Lower leg skin (tissue), 4 donors: Measurements from ENCODE around the gene SH3BGR. TPM values are rescaled to one million over a fixed set of nuclear protein-coding genes. Genes with fewer than 3 reads are reported as not detected.

Source experiments
- DNase-seq, 2 donors: peaks; one replicate each; pipeline ENCODE4 v3.0.0-alpha.2; 2019; ENCODE audit warnings: low spot score in 2 of 2
- H3K4me3 ChIP-seq: fragments of 200-600 bp; sonication (generic); 2 replicates; pipeline ENCODE4 v1.5.1; 2017; ENCODE audit warnings: mild to moderate bottlenecking, low read depth; ENCODE audit not compliant: poor library complexity, severe bottlenecking
- CTCF ChIP-seq, 3 donors: fragments of 450-650 bp; IDR thresholded peaks; one replicate each; pipeline ENCODE4 v1.5.1; 2016; ENCODE audit warnings: antibody characterized with exemption in 3 of 3, mild to moderate bottlenecking in 3 of 3, moderate library complexity in 2 of 3
- POLR2A ChIP-seq, 2 donors: fragments of 450-650 bp; IDR thresholded peaks; one replicate each; pipeline ENCODE4 v1.6.1; 2016 to 2017; ENCODE audit warnings: antibody characterized with exemption in 2 of 2, mild to moderate bottlenecking in 1 of 2, moderate library complexity in 1 of 2
- WGBS, 2 donors: methylation state at CpG; one replicate each; pipeline ENCODE4 v1.1.5; 2018; 5-methylcytosine and 5-hydroxymethylcytosine counted together
- intact Hi-C: fragments of 100-400 bp; cut with DNase I; formaldehyde crosslinking; loops from one replicate; pipeline ENCODE4 v1.15.0; 2023; ENCODE audit warnings: low total_unique reads
- total RNA-seq, 4 donors: library from RNA; depleted of rRNA; stranded (reverse); fragments of >200 nt; gene quantifications; one replicate each; pipeline ENCODE4 v1.1.0, GENCODE V29; 2016

SH3BGR gene
- total RNA-seq, 4 donors from 2014 or later, result 0.74 to 3.7 (median 3.5) TPM; not detected in 1

GRCh38 chr21:39466584-39466983, 14.8 kb downstream of the SH3BGR start:
- no peak for TF ChIP-seq POLR2A (IDR thresholded peaks at IDR 0.05)
- TF ChIP-seq CTCF (IDR thresholded peaks at IDR 0.05), result no peak
- intact Hi-C loops, result no loop called here
- no peak overlapping the region for H3K4me3 ChIP-seq
- no peak for DNase-seq

GRCh38 chr21:39467746-39468145, 16.0 kb downstream of the SH3BGR start:
- WGBS, 2 donors, result 73 to 96% methylated on average over 3 of the region's 3 CpGs
- intact Hi-C loops, result no loop called here
- TF ChIP-seq POLR2A (IDR thresholded peaks at IDR 0.05), result no peak
- TF ChIP-seq CTCF (IDR thresholded peaks at IDR 0.05), result no peak
- no peak for DNase-seq
- no peak overlapping the region for H3K4me3 ChIP-seq

- H3K4me3 ChIP-seq, result no peak overlapping the region
- no peak for DNase-seq
- intact Hi-C loops, result no loop called here
- 90 to 91% methylated on average over 1 of the region's 1 CpG for WGBS, 2 donors
- no peak for TF ChIP-seq POLR2A (IDR thresholded peaks at IDR 0.05)
- no peak for TF ChIP-seq CTCF (IDR thresholded peaks at IDR 0.05)
Observed at GRCh38 chr21:39468559-39468958, 16.8 kb downstream of the SH3BGR start.

GRCh38 chr21:39471598-39471997, 19.8 kb downstream of the SH3BGR start:
- intact Hi-C loops, result no loop called here
- WGBS, 2 donors, result 94 to 95% methylated on average over 3 of the region's 3 CpGs
- TF ChIP-seq CTCF (IDR thresholded peaks at IDR 0.05), result no peak
- no peak for TF ChIP-seq POLR2A (IDR thresholded peaks at IDR 0.05)
- DNase-seq, result no peak
- no peak overlapping the region for H3K4me3 ChIP-seq

- intact Hi-C loops, result no loop called here
- no peak overlapping the region for H3K4me3 ChIP-seq
- WGBS, 2 donors, result 88% methylated on average over 4 of the region's 4 CpGs
- DNase-seq, result no peak
- TF ChIP-seq CTCF (IDR thresholded peaks at IDR 0.05) (no peak), POLR2A (IDR thresholded peaks at IDR 0.05) (no peak)
Observed at GRCh38 chr21:39472786-39473185, 21.0 kb downstream of the SH3BGR start.

- 81 to 88% methylated on average over 2 of the region's 2 CpGs for WGBS, 2 donors
- no peak overlapping the region for H3K4me3 ChIP-seq
- intact Hi-C loops, result no loop called here
- TF ChIP-seq POLR2A (IDR thresholded peaks at IDR 0.05) (no peak), CTCF (IDR thresholded peaks at IDR 0.05) (no peak)
- no peak for DNase-seq
Observed at GRCh38 chr21:39474611-39475010, 22.8 kb downstream of the SH3BGR start.
